22Rv1 (cell line): ENCODE results near the gene GSC2.
"Not testable (repeated sequence)": the region's sequence is repeated elsewhere in the genome, so short reads cannot be mapped to it uniquely, and the experiment has no call there.

Experiments
- H3K27ac ChIP-seq: fragments of 450-650 bp; 2 replicates; pipeline ENCODE4 v1.5.1; 2017
- ZFX ChIP-seq: fragments of 450-650 bp; IDR thresholded peaks from 2 replicates; pipeline ENCODE4 v1.6.1; 2017; ENCODE audit warnings: antibody characterized with exemption, borderline replicate concordance
- TF ChIP-seq, protein P1 (sequence below): fragments of 450-650 bp; IDR thresholded peaks from 2 replicates; pipeline ENCODE4 v1.5.1; 2017; ENCODE audit warnings: mild to moderate bottlenecking

GSC2 gene

DNA sequence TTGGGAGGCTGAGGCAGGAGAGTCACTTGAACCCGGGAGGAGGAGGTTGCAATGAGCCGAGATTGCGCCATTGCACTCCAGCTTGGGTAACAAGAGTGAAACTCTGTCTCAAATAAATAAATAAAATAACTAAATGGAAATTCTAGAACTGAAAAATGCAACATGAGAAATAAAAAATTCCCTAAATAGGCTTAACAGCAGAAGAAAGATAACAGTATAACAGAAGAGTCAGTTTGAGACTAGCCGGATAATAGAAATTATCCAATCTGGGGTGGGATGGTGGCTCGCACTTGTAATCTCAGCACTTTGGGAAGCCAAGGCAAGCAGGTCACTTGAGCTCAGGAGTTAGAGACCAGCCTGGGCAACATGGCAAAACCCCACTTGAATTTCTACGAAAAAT, 14.3 kb upstream of the GSC2 start:
- H3K27ac ChIP-seq, result no peak overlapping the region
- TF ChIP-seq ZFX, result no peak
- TF ChIP-seq, protein P1, sequence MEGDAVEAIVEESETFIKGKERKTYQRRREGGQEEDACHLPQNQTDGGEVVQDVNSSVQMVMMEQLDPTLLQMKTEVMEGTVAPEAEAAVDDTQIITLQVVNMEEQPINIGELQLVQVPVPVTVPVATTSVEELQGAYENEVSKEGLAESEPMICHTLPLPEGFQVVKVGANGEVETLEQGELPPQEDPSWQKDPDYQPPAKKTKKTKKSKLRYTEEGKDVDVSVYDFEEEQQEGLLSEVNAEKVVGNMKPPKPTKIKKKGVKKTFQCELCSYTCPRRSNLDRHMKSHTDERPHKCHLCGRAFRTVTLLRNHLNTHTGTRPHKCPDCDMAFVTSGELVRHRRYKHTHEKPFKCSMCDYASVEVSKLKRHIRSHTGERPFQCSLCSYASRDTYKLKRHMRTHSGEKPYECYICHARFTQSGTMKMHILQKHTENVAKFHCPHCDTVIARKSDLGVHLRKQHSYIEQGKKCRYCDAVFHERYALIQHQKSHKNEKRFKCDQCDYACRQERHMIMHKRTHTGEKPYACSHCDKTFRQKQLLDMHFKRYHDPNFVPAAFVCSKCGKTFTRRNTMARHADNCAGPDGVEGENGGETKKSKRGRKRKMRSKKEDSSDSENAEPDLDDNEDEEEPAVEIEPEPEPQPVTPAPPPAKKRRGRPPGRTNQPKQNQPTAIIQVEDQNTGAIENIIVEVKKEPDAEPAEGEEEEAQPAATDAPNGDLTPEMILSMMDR, result no peak

DNA sequence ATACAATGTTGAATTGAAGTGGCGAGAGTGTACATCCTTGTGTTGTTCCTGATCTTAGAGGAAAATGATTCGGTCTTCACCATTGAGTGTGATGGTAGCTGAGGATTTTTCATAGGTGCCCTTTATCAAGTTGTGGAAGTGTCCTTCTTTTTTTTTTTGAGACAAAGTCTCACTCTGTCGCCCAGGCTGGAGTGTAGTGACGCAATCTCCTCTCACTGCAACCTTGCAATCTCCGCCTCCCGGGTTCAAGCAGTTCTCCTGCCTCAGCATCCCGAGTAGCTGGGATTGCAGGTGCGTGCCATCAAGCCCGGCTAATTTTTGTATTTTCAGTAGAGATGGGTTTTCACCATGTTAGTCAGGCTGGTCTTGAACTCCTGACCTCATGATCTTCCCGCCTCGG, 8.6 kb upstream of the GSC2 start:
- not testable (repeated sequence) for H3K27ac ChIP-seq

DNA sequence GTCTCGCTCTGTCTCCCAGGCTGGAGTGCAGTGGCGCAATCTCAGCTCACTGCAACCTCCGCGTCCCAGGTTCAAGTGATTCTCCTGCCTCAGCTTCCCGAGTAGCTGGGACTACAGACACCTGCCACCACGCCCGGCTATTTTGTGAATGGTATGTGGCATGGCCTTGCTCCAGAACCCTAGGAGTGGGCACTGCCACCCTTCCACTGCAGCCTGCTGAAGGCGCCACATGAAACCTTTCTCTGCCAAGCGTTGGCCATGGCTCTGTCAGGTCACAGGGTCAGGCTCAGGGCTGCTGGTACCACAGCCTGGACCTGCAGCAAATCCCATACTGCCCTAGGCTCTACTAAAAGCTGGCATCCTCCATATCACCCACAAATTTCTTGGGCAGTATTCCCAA, 6.0 kb upstream of the GSC2 start:
- not testable (repeated sequence) for H3K27ac ChIP-seq

DNA sequence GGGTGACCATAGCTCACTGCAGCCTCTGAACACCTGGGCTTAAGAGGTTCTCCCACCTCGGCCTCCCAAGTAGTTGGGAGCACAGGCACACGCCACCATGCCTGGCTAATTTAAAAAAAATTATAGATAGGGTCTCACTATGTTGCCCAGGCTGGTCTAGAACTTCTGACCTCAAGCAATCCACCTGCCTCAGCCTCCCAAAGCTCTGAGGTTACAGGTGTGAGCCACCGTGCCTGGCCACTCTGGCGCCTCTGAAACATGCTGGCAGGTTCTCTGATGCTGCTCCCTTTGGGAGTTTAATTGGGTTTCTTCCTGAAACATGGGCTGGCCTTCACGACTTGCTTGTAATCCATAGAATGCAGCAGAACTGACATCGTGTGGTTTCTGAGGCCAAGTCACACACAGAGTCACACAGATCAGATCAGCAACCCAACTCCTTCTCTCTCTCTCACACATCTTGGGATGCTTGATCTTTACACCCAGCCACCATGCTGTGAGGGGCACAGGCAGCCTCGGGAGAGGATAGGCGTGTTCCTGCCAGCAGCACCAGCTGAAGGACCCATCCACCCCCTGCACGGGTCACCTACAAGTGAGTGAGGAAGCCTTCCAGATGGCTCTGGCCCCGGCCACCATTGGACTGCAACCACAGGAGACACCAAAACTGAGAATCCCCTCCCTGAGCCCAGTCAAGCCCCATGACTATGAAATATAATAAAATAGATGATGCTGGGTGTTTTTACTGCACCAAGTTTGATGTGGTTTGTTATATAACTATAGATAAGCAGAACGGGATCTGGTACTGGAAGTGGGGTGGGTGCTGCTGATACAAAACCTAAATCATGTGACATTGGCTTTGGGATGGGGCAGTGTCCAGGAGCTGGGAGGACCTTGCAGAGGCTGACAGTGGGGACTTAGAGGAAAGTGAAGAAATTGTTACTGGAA, 3.1 kb upstream of the GSC2 start:
- H3K27ac ChIP-seq, result no peak overlapping the region
- TF ChIP-seq, protein P1, result no peak
- TF ChIP-seq ZFX, result no peak

DNA sequence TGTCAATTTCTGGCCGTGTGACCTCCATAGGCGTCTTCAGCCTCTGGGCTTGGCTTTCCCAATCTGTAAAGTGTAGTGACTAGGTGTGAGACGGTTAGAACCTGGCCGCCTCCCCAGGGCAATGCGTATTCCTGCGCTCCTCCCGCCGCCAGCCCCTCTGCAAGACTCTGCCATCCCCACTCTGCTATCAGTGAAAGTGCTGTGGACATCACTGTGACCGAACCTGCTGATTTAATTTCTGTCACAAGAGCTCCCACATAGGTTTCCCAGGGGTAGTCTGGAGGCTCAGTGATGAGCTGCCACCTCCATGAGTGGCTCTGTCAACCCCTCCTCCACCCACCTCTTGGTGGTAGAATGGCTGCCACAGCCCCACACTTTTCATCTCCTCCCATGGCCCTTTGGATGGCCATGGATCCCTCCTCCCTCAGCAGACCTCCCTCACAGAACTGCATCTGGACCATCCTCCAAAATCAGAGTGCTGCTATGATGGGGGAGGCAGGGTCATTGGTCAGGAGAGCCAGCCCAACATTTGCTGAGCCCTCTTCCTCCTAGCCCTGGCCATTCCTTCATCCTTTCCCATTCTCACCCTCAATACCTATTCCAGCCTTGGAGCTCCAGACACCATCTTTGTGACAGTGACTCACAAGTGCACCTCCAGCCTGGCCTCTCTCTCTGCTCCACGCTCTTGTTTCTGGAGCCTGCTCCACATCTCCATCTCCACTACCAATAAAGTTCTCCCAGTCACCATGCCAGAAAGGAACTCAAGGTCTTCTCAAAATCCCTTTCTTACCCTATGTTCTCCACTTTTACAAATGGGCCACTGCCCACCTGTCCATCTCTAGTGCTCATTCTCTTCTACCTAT, 1.5 kb upstream of the GSC2 start:
- no peak for TF ChIP-seq ZFX
- TF ChIP-seq, protein P1, result no peak
- no peak overlapping the region for H3K27ac ChIP-seq

DNA sequence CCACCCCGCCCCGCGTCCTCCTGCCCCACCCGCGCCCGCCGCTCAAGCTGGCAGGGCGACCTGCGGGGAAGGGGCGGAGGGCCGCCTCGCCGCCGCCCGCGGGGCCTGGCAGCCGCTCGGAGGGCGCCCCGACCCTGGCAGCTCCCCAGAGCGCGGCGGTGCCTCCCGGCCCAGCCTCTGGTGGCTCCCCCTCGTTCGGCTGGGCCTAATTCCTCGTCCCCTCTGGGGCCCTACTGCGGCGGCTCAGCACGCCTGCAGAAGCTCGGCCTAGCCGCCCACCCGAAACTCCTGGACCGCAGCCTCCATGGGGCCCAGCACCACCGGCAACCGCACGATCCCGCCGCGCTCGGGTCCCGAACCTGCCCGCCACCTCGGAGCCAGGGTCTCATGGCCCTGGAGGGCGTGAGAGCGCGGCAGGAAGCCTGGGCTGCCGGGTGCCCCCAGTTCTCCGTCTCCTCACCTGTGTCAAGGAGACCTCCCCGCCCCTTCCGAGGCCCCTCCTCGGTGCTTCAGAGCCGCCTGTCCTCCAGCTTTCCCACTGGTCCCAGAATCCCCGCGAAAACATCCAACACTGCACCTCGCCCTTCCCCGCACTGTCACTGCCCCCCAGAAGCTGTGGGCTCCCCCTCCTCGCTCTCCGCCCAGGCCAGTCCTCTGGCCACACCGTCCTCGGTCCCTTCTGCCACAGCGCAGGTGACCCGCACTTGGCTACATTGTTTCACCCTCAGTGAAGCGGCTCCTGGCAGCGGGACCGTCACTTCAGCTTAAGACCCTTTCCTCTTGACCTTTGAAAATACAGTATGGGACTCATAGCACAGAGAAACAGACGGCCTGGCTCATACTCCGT, 613 bp upstream of the GSC2 start:
- H3K27ac ChIP-seq, result no peak overlapping the region
- TF ChIP-seq, protein P1, result no peak
- no peak for TF ChIP-seq ZFX

DNA sequence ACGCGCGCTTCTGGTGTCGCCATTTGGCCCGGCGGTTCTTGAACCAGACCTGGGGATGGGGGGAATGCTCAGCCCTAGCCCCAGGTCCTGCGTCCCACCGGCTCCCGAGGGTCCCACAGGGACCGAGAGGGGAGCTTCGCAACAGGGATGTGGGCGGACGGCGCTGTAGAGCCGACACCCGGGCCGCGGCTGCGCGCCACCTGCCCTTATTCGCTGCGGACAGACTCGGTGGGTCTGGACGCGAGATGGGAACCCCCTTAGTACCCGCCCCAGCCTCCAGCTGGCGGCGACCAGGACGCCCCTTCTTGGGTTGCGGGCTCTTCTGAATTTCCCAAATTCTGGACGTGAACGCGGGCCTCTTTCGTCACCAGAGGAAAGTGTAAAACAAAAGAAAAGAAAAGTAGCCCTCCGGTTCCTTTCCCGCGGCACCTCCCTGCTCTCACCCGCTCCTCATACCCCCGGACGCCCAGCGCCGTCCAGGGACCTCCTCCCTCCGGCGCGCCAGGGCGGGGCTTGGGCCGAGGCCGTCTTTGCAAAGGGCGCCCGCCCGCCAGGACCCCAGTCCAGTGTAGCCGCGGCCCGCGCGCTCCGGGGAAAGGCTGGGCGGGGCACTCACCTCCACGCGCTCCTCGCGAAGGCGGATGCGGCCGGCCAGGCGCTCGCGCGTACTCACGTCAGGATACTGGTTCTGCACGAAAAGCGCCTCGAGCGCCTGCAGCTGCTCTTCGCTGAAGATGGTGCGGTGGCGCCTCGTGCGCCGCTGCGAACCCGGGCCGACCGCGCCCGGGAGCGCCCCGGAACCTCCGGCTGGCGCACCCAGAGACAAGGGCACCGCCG, 827 bp downstream of the GSC2 start:
- TF ChIP-seq, protein P1, result no peak
- TF ChIP-seq ZFX, result no peak
- no peak overlapping the region for H3K27ac ChIP-seq
